DND-41 (cell line): ENCODE measurements around the gene ARL14EP.

Source experiments
- ATAC-seq: fragments of 200-7000 bp; cut with Tn5 transposase; 3 replicates; pipeline ENCODE4 v1.9.1; 2021; ENCODE audit warnings: low read depth; ENCODE audit not compliant: insufficient read depth
- DNase-seq: peaks from one replicate; pipeline ENCODE4 v3.0.0-alpha.2; 2020
- H2AFZ ChIP-seq: 2 replicates; pipeline ENCODE4 v1.6.0; 2012; ENCODE audit warnings: low read depth, low read length
- H3K27ac ChIP-seq: 2 replicates; pipeline ENCODE4 v1.5.1; 2012; ENCODE audit warnings: low read length, inconsistent platforms
- H3K27me3 ChIP-seq: fragments of 200-600 bp; sonication (generic); 2 replicates; pipeline ENCODE4 v1.6.0; 2012; ENCODE audit warnings: low read length, mild to moderate bottlenecking, inconsistent platforms; ENCODE audit not compliant: insufficient read depth, poor library complexity
- H3K36me3 ChIP-seq: 2 replicates; pipeline ENCODE4 v1.5.1; 2012; ENCODE audit warnings: low read length, inconsistent platforms; ENCODE audit not compliant: insufficient read depth
- H3K4me1 ChIP-seq: 2 replicates; pipeline ENCODE4 v1.5.1; 2012; ENCODE audit warnings: mild to moderate bottlenecking, low read length; ENCODE audit not compliant: insufficient read depth
- H3K4me2 ChIP-seq: 2 replicates; pipeline ENCODE4 v1.6.0; 2012; ENCODE audit warnings: mild to moderate bottlenecking, moderate library complexity, low read length, inconsistent platforms; ENCODE audit not compliant: insufficient read depth
- H3K4me3 ChIP-seq, 2 experiments: fragments of 200-600 bp in 1 of 2; shearing (Covaris generic) in 1 of 2; 2 replicates each; pipeline ENCODE4 v1.5.1; 2012 to 2016; ENCODE audit warnings: inconsistent platforms in 2 of 2, low read length in 2 of 2, mild to moderate bottlenecking in 2 of 2, low read depth in 1 of 2, moderate library complexity in 1 of 2
- H3K79me2 ChIP-seq: 2 replicates; pipeline ENCODE4 v1.6.0; 2012; ENCODE audit warnings: low read length, inconsistent platforms; ENCODE audit not compliant: insufficient read depth
- H3K9ac ChIP-seq: 2 replicates; pipeline ENCODE4 v1.6.0; 2012; ENCODE audit warnings: low read depth, mild to moderate bottlenecking, inconsistent platforms, low read length, moderate library complexity
- H3K9me3 ChIP-seq: 2 replicates; pipeline ENCODE4 v1.5.1; 2012; ENCODE audit warnings: low read length, moderate library complexity, mild to moderate bottlenecking, inconsistent platforms; ENCODE audit not compliant: insufficient read depth, severe bottlenecking
- H4K20me1 ChIP-seq: 2 replicates; pipeline ENCODE4 v1.6.0; 2012; ENCODE audit warnings: low read length; ENCODE audit not compliant: insufficient read depth
- CTCF ChIP-seq: IDR thresholded peaks from 2 replicates; pipeline ENCODE4 v1.5.1; 2012; ENCODE audit warnings: borderline replicate concordance, low read length, moderate library complexity, mild to moderate bottlenecking; ENCODE audit not compliant: poor library complexity, severe bottlenecking; ENCODE audit errors: extremely low read depth
- EZH2 ChIP-seq: IDR thresholded peaks from 3 replicates; pipeline ENCODE4 v1.6.1; 2012; ENCODE audit warnings: borderline replicate concordance, low read depth, mild to moderate bottlenecking, moderate library complexity, low read length, inconsistent platforms; ENCODE audit not compliant: severe bottlenecking

ARL14EP gene

GRCh38 chr11:30348035-30348434, 25.1 kb downstream of the ARL14EP start:
- H3K27ac ChIP-seq, result no peak overlapping the region
- H3K4me2 ChIP-seq, result no peak overlapping the region
- H3K27me3 ChIP-seq, result peaks cover 10% of the 10 kb centered on the region
- H3K36me3 ChIP-seq, result no peaks in the 10 kb centered on the region
- no peaks in the 10 kb centered on the region for H3K79me2 ChIP-seq
- ATAC-seq (no peak), DNase-seq (no peak)
- no peaks in the 10 kb centered on the region for H3K9me3 ChIP-seq
- no peaks in the 10 kb centered on the region for H3K4me1 ChIP-seq
- no peak overlapping the region for H3K9ac ChIP-seq
- no peak overlapping the region for H2AFZ ChIP-seq
- H4K20me1 ChIP-seq, result 0 out of 2 replicates have a peak, but pooled peaks cover 4% of the 10 kb centered on the region
- no peak for TF ChIP-seq EZH2
- no peak for TF ChIP-seq CTCF
- H3K4me3 ChIP-seq, result no peak overlapping the region

- H3K27ac ChIP-seq, result no peak overlapping the region
- no peak overlapping the region for H2AFZ ChIP-seq
- no peak for DNase-seq
- 0 out of 2 replicates have a peak, but pooled peaks cover 4% of the 10 kb centered on the region for H4K20me1 ChIP-seq
- no peaks in the 10 kb centered on the region for H3K36me3 ChIP-seq
- H3K79me2 ChIP-seq, result no peaks in the 10 kb centered on the region
- no peaks in the 10 kb centered on the region for H3K9me3 ChIP-seq
- ATAC-seq, result no peak
- no peak overlapping the region for H3K4me3 ChIP-seq
- TF ChIP-seq CTCF (no peak), EZH2 (no peak)
- no peak overlapping the region for H3K9ac ChIP-seq
- peaks cover 10% of the 10 kb centered on the region for H3K27me3 ChIP-seq
- H3K4me1 ChIP-seq, result no peaks in the 10 kb centered on the region
- H3K4me2 ChIP-seq, result no peak overlapping the region
These were observed 27.0 kb downstream of the ARL14EP start for GRCh38 chr11:30349885-30350284.

GRCh38 chr11:30350384-30350783, 27.5 kb downstream of the ARL14EP start:
- TF ChIP-seq CTCF, result no peak
- no peak for TF ChIP-seq EZH2

GRCh38 chr11:30351061-30351460, 28.2 kb downstream of the ARL14EP start:
- TF ChIP-seq CTCF (no peak), EZH2 (no peak)
- Histone ChIP-seq H3K36me3 (no peaks in the 10 kb centered on the region), H3K4me3 (no peak overlapping the region), H3K27me3 (peaks cover 16% of the 10 kb centered on the region), H3K9me3 (no peaks in the 10 kb centered on the region), H4K20me1 (no peaks in the 10 kb centered on the region), H2AFZ (no peak overlapping the region), H3K9ac (no peak overlapping the region), H3K79me2 (no peaks in the 10 kb centered on the region), H3K27ac (no peak overlapping the region), H3K4me1 (no peaks in the 10 kb centered on the region), H3K4me2 (no peak overlapping the region)
- DNase-seq, result no peak
- no peak for ATAC-seq

More at GRCh38 chr11:30350384-30350783, 27.5 kb downstream of the ARL14EP start:
- no peak for DNase-seq
- no peak overlapping the region for H3K4me2 ChIP-seq
- H2AFZ ChIP-seq, result no peak overlapping the region
- no peak overlapping the region for H3K9ac ChIP-seq
- peaks cover 15% of the 10 kb centered on the region for H3K27me3 ChIP-seq
- no peaks in the 10 kb centered on the region for H3K79me2 ChIP-seq
- H4K20me1 ChIP-seq, result 0 out of 2 replicates have a peak, but pooled peaks cover 4% of the 10 kb centered on the region
- no peak overlapping the region for H3K27ac ChIP-seq
- no peaks in the 10 kb centered on the region for H3K4me1 ChIP-seq
- ATAC-seq, result no peak
- H3K36me3 ChIP-seq, result no peaks in the 10 kb centered on the region
- no peaks in the 10 kb centered on the region for H3K9me3 ChIP-seq
- H3K4me3 ChIP-seq, result no peak overlapping the region
